Hepatocyte (in vitro differentiated cells): ENCODE measurements around the gene OTUD4.

ENCODE experiments used
- CTCF ChIP-seq: fragments of 200-600 bp; sonication (generic); IDR thresholded peaks from 2 replicates; pipeline ENCODE4 v1.5.1; 2016; ENCODE audit warnings: antibody characterized with exemption, mild to moderate bottlenecking; ENCODE audit not compliant: poor library complexity
- EZH2 ChIP-seq: fragments of 200-600 bp; sonication (generic); IDR thresholded peaks from 2 replicates; pipeline ENCODE4 v1.6.1; 2016; ENCODE audit warnings: antibody characterized with exemption, mild to moderate bottlenecking, borderline replicate concordance
- EZH2phosphoT487 ChIP-seq: fragments of 200-600 bp; sonication (generic); IDR thresholded peaks from one replicate; pipeline ENCODE4 v1.6.1; 2018; ENCODE audit warnings: antibody characterized with exemption, mild to moderate bottlenecking, low read depth, moderate library complexity; ENCODE audit not compliant: unreplicated experiment, severe bottlenecking

- TF ChIP-seq CTCF = no peak
- no peak for TF ChIP-seq EZH2phosphoT487
- no peak for TF ChIP-seq EZH2
Observed at GRCh38 chr4:145099653-145100052, 80.7 kb downstream of the OTUD4 start.
